ENCODE data around the gene TAOK1.
A peak's percentile ranks its signal among the peaks of the same experiment; 100 is the strongest.

TAOK1 gene

DNA sequence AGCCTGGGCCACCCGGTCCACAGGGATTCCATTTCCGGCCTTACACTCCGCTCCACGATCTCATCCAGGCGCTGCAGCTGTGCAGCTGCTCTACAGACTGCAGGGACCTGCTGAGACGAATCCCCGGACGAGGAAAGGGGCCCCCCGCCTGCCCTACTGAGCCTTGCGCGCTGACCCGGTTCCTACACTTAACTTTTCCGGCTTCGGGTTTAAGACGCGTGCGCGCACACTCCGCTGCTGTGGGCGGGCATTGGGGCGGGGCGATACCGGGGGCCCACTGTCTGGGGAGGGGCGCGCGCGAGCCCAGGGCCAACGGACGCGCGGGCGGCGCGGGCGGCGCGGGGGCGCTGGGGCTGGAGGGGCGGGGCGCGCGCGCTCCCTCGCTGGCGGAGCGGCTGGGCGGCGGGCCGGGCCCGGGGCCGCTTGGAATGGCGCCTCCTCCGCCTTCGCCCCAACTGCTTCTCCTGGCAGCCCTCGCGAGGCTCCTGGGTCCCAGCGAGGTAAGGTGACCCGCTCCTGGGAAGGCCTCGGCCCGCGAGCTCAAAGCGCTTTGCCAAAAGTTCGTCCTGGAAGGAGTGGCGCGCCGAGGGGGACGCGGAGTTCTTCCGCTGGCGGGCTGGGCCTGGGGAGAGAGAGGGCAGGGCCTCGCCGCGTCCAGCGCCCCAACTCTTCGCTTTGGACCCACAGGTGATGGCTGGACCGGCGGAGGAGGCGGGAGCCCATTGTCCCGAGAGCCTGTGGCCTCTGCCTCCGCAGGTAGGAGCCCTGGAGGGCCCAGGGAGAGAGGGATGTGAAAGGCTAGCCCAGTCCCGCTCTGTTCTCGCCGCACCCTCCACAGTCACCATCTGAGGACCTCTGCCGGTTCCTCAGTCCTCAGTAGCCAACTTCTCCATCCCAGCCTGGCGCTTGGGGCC, 178.4 kb downstream of the TAOK1 start, which contains the start of gene TP53I13:
TP53I13 (plus strand) TSS at position 371 of the 914 bp plus-strand sequence; CDS start at position 429, 58 bp downstream.
- peak; percentile 19; the same call in 1 of the 2 replicates for TF ChIP-seq TCF12 (IDR thresholded peaks at IDR 0.05; ENCODE audit: low read depth)
- TF ChIP-seq EGR1 (IDR thresholded peaks at IDR 0.05), result peak; percentile 41
- TF ChIP-seq CREB1 (IDR thresholded peaks at IDR 0.05; ENCODE audit: low read depth), result no peak
- peak; percentile 65; the same call in 1 of the 2 replicates for TF ChIP-seq TAF1 (IDR thresholded peaks at IDR 0.05; ENCODE audit: low read depth)

GRCh38 chr17:29569245-29569950, 179.2 kb downstream of the TAOK1 start:
- TF ChIP-seq FOXM1 (IDR thresholded peaks at IDR 0.05; ENCODE audit: borderline replicate concordance, low read depth) (no peak), TAF1 (IDR thresholded peaks at IDR 0.05; ENCODE audit: low read depth) (no peak), RAD21 (IDR thresholded peaks at IDR 0.05; ENCODE audit: low read depth) (no peak), CREB1 (IDR thresholded peaks at IDR 0.05; ENCODE audit: low read depth) (no peak), TCF12 (IDR thresholded peaks at IDR 0.05; ENCODE audit: low read depth) (no peak), EGR1 (IDR thresholded peaks at IDR 0.05) (no peak)

GRCh38 chr17:29570521-29570920, 180.4 kb downstream of the TAOK1 start:
- TF ChIP-seq TAF1 (IDR thresholded peaks at IDR 0.05; ENCODE audit: low read depth), result no peak
- TF ChIP-seq CEBPB (IDR thresholded peaks at IDR 0.05), result no peak
- TF ChIP-seq, protein P1, sequence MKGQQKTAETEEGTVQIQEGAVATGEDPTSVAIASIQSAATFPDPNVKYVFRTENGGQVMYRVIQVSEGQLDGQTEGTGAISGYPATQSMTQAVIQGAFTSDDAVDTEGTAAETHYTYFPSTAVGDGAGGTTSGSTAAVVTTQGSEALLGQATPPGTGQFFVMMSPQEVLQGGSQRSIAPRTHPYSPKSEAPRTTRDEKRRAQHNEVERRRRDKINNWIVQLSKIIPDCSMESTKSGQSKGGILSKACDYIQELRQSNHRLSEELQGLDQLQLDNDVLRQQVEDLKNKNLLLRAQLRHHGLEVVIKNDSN (IDR thresholded peaks at IDR 0.05), result no peak
- no peak for TF ChIP-seq CREB1 (IDR thresholded peaks at IDR 0.05; ENCODE audit: low read depth)
- no peak for TF ChIP-seq REST (IDR thresholded peaks at IDR 0.05; ENCODE audit: low read depth)
- no peak for TF ChIP-seq EP300 (IDR thresholded peaks at IDR 0.05; ENCODE audit: borderline replicate concordance)
- no peak for TF ChIP-seq MAX (IDR thresholded peaks at IDR 0.05)
- no peak for TF ChIP-seq FOXM1 (IDR thresholded peaks at IDR 0.05; ENCODE audit: borderline replicate concordance, low read depth)
- no peak for TF ChIP-seq ZBTB7A (IDR thresholded peaks at IDR 0.05; ENCODE audit: low read depth)
- no peak for TF ChIP-seq EGR1 (IDR thresholded peaks at IDR 0.05)
- TF ChIP-seq YY1 (IDR thresholded peaks at IDR 0.05; ENCODE audit: low read depth), result no peak
- no peak for TF ChIP-seq TCF12 (IDR thresholded peaks at IDR 0.05; ENCODE audit: low read depth)
- no peak for TF ChIP-seq RAD21 (IDR thresholded peaks at IDR 0.05; ENCODE audit: low read depth)
- no peak for TF ChIP-seq NFIC (IDR thresholded peaks at IDR 0.05)
- no peak for TF ChIP-seq TEAD4 (IDR thresholded peaks at IDR 0.05)

- TF ChIP-seq CEBPB (IDR thresholded peaks at IDR 0.05), result no peak
- TF ChIP-seq TAF1 (IDR thresholded peaks at IDR 0.05; ENCODE audit: low read depth), result no peak
- no peak for TF ChIP-seq TCF12 (IDR thresholded peaks at IDR 0.05; ENCODE audit: low read depth)
- TF ChIP-seq CREB1 (IDR thresholded peaks at IDR 0.05; ENCODE audit: low read depth), result no peak
- TF ChIP-seq TEAD4 (IDR thresholded peaks at IDR 0.05), result no peak
- TF ChIP-seq ZBTB7A (IDR thresholded peaks at IDR 0.05; ENCODE audit: low read depth), result no peak
- TF ChIP-seq EGR1 (IDR thresholded peaks at IDR 0.05), result no peak
- TF ChIP-seq MAX (IDR thresholded peaks at IDR 0.05), result no peak
- no peak for TF ChIP-seq RAD21 (IDR thresholded peaks at IDR 0.05; ENCODE audit: low read depth)
- TF ChIP-seq YY1 (IDR thresholded peaks at IDR 0.05; ENCODE audit: low read depth), result no peak
- no peak for TF ChIP-seq EP300 (IDR thresholded peaks at IDR 0.05; ENCODE audit: borderline replicate concordance)
- no peak for TF ChIP-seq REST (IDR thresholded peaks at IDR 0.05; ENCODE audit: low read depth)
- no peak for TF ChIP-seq NFIC (IDR thresholded peaks at IDR 0.05)
- TF ChIP-seq, protein P1 (IDR thresholded peaks at IDR 0.05), result no peak
- no peak for TF ChIP-seq FOXM1 (IDR thresholded peaks at IDR 0.05; ENCODE audit: borderline replicate concordance, low read depth)
Measured at GRCh38 chr17:29571486-29571882, 181.3 kb downstream of the TAOK1 start.
